Measurements from ENCODE around the gene KIF9. TPM values are rescaled to one million over a fixed set of nuclear protein-coding genes. Genes with fewer than 3 reads are reported as not detected.

KIF9 gene
- polyA plus RNA-seq, 1 donor (not counting 4 experiments of a cell fraction or from before 2014, with no cell fraction given) = 9.2 TPM

DNA sequence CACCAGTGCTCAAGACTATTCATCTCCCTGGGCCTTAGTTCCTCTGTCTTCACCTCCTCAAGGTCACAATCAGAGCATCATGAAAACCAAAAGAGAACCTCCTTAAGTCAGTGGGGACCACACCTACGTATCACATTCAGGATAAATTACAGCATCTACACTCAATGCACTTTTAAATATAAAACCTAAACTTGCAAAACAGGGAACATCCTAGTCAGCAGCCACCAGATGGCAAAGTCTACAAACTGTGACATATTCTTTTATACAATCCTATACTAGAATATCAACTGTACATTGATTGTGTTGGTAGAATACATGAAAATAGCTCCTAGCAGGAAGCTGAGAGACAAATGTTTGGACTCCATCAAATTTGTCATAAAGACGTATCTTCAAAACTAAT is 7.9 kb downstream of the KIF9 start:
- no peaks in the 10 kb centered on the region for H3K4me1 ChIP-seq (ENCODE audit: control insufficient read depth, extremely low read depth, insufficient read depth, low read length)
- H3K4me2 ChIP-seq (ENCODE audit: control insufficient read depth, extremely low read depth, insufficient read depth, low read depth, low read length) = no peak overlapping the region
- no peak overlapping the region for H2AFZ ChIP-seq (ENCODE audit: control insufficient read depth, low read length)
- FAIRE-seq (no peak), DNase-seq (ENCODE audit: low read depth, low spot score) (no peak)
- H4K20me1 ChIP-seq (ENCODE audit: control insufficient read depth, extremely low read depth, insufficient read depth, low read length) = no peaks in the 10 kb centered on the region
- no peaks in the 10 kb centered on the region for H3K79me2 ChIP-seq (ENCODE audit: control insufficient read depth, insufficient read depth, low read length)
- dilution Hi-C loops (cut with MboI; ENCODE audit: extremely low pct_ligation_motif_present, low sequenced_read_pairs) = no loop called here
- no peaks in the 10 kb centered on the region for H3K9me3 ChIP-seq (ENCODE audit: control insufficient read depth, low read depth, low read length)
- no peaks in the 10 kb centered on the region for H3K9me1 ChIP-seq (ENCODE audit: control insufficient read depth, extremely low read depth, insufficient read depth, low read length)
- H3K9ac ChIP-seq (ENCODE audit: control insufficient read depth, extremely low read depth, insufficient read depth, low read length) = no peak overlapping the region
- TF ChIP-seq EZH2 (IDR thresholded peaks at IDR 0.05; ENCODE audit: low read length) = no peak
- TF ChIP-seq, protein P1, sequence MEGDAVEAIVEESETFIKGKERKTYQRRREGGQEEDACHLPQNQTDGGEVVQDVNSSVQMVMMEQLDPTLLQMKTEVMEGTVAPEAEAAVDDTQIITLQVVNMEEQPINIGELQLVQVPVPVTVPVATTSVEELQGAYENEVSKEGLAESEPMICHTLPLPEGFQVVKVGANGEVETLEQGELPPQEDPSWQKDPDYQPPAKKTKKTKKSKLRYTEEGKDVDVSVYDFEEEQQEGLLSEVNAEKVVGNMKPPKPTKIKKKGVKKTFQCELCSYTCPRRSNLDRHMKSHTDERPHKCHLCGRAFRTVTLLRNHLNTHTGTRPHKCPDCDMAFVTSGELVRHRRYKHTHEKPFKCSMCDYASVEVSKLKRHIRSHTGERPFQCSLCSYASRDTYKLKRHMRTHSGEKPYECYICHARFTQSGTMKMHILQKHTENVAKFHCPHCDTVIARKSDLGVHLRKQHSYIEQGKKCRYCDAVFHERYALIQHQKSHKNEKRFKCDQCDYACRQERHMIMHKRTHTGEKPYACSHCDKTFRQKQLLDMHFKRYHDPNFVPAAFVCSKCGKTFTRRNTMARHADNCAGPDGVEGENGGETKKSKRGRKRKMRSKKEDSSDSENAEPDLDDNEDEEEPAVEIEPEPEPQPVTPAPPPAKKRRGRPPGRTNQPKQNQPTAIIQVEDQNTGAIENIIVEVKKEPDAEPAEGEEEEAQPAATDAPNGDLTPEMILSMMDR (optimal IDR thresholded peaks at IDR 0.05 in 1 of 3, IDR thresholded peaks at IDR 0.05 in 1 of 3, conservative IDR thresholded peaks at IDR 0.05 in 1 of 3; ENCODE audit: extremely low read depth in 1 of 3, insufficient read depth in 2 of 3, low read length in 3 of 3) = no peak
- no peak overlapping the region for H3K4me3 ChIP-seq (ENCODE audit: control insufficient read depth in 2 of 3, extremely low read depth in 1 of 3, insufficient read depth in 2 of 3, low read depth in 1 of 3, low read length in 3 of 3)
- H3K27ac ChIP-seq (ENCODE audit: control insufficient read depth, insufficient read depth, low read length) = no peak overlapping the region
- H3K27me3 ChIP-seq (ENCODE audit: control insufficient read depth, extremely low read depth, insufficient read depth, low read length) = no peaks in the 10 kb centered on the region
- H3K36me3 ChIP-seq (ENCODE audit: control insufficient read depth in 2 of 2, extremely low read depth in 1 of 2, insufficient read depth in 2 of 2, low read length in 2 of 2) = no peaks in the 10 kb centered on the region

- Histone ChIP-seq H4K20me1 (ENCODE audit: control insufficient read depth, extremely low read depth, insufficient read depth, low read length) (no peaks in the 10 kb centered on the region), H2AFZ (ENCODE audit: control insufficient read depth, low read length) (no peak overlapping the region), H3K9ac (ENCODE audit: control insufficient read depth, extremely low read depth, insufficient read depth, low read length) (no peak overlapping the region), H3K4me1 (ENCODE audit: control insufficient read depth, extremely low read depth, insufficient read depth, low read length) (no peaks in the 10 kb centered on the region), H3K4me2 (ENCODE audit: control insufficient read depth, extremely low read depth, insufficient read depth, low read depth, low read length) (no peak overlapping the region), H3K9me3 (ENCODE audit: control insufficient read depth, low read depth, low read length) (no peaks in the 10 kb centered on the region), H3K27ac (ENCODE audit: control insufficient read depth, insufficient read depth, low read length) (no peak overlapping the region), H3K4me3 (ENCODE audit: control insufficient read depth in 2 of 3, extremely low read depth in 1 of 3, insufficient read depth in 2 of 3, low read depth in 1 of 3, low read length in 3 of 3) (no peak overlapping the region), H3K9me1 (ENCODE audit: control insufficient read depth, extremely low read depth, insufficient read depth, low read length) (no peaks in the 10 kb centered on the region), H3K36me3 (ENCODE audit: control insufficient read depth in 2 of 2, extremely low read depth in 1 of 2, insufficient read depth in 2 of 2, low read length in 2 of 2) (no peaks in the 10 kb centered on the region), H3K27me3 (ENCODE audit: control insufficient read depth, extremely low read depth, insufficient read depth, low read length) (no peaks in the 10 kb centered on the region), H3K79me2 (ENCODE audit: control insufficient read depth, insufficient read depth, low read length) (no peaks in the 10 kb centered on the region)
- TF ChIP-seq, protein P1 (optimal IDR thresholded peaks at IDR 0.05 in 1 of 3, IDR thresholded peaks at IDR 0.05 in 1 of 3, conservative IDR thresholded peaks at IDR 0.05 in 1 of 3; ENCODE audit: extremely low read depth in 1 of 3, insufficient read depth in 2 of 3, low read length in 3 of 3) = no peak
- no peak for TF ChIP-seq EZH2 (IDR thresholded peaks at IDR 0.05; ENCODE audit: low read length)
- dilution Hi-C loops (cut with MboI; ENCODE audit: extremely low pct_ligation_motif_present, low sequenced_read_pairs) = no loop called here
- no peak for DNase-seq (ENCODE audit: low read depth, low spot score)
- FAIRE-seq = no peak
Measured at GRCh38 chr3:47273564-47273963, 9.0 kb downstream of the KIF9 start.

Measured in keratinocyte (primary cell).